Right lobe of liver (tissue), 6 donors: ENCODE results near the gene SLC6A7. TPM values are rescaled to one million over a fixed set of nuclear protein-coding genes. Genes with fewer than 3 reads are reported as not detected.

Source experiments
- ATAC-seq, 4 donors: fragments of 200-7000 bp; cut with Tn5 transposase; one replicate each; pipeline ENCODE4 v1.9.1; 2020; ENCODE audit warnings: mild to moderate bottlenecking in 4 of 4, moderate library complexity in 4 of 4
- DNase-seq, 3 donors: peaks; one replicate each; pipeline ENCODE4 v3.0.0-alpha.2; 2020
- H3K27ac ChIP-seq, 3 donors: fragments of 200-600 bp; one replicate each; pipeline ENCODE4 v1.8.0; 2022
- H3K27me3 ChIP-seq, 2 donors: fragments of 200-600 bp; one replicate each; pipeline ENCODE4 v1.8.0; 2022
- H3K36me3 ChIP-seq, 4 donors: fragments of 200-600 bp; sonication (generic) in 1 of 4; one replicate each; pipeline versions ENCODE4 v1.5.1 to v1.8.0; 2017 to 2022; ENCODE audit warnings: control low read depth in 1 of 4
- H3K4me1 ChIP-seq, 4 donors: fragments of 200-600 bp; sonication (generic) in 1 of 4; one replicate each; pipeline versions ENCODE4 v1.5.1 to v1.8.0; 2017 to 2022; ENCODE audit warnings: control low read depth in 1 of 4
- H3K4me3 ChIP-seq, 3 donors: fragments of 200-600 bp; one replicate each; pipeline ENCODE4 v1.8.0; 2022
- H3K9me3 ChIP-seq, 4 donors: fragments of 200-600 bp; sonication (generic) in 1 of 4; one replicate each; pipeline versions ENCODE4 v1.5.1 to v1.8.0; 2017 to 2022; ENCODE audit warnings: control low read depth in 1 of 4
- CTCF ChIP-seq, 4 donors: fragments of 200-600 bp in 3 of 4; fragments of 450-650 bp in 1 of 4; IDR thresholded peaks; one replicate each; pipeline versions ENCODE4 v1.5.1 to v1.8.0; 2016 to 2022; ENCODE audit warnings: antibody characterized with exemption in 4 of 4, mild to moderate bottlenecking in 2 of 4
- POLR2A ChIP-seq: fragments of 450-650 bp; IDR thresholded peaks from one replicate; pipeline ENCODE4 v1.6.1; 2017; ENCODE audit warnings: antibody characterized with exemption, mild to moderate bottlenecking
- WGBS: methylation state at CpG from one replicate; pipeline ENCODE4 v1.1.6; 2018; ENCODE audit warnings: low coverage, low lambda C conversion rate; ENCODE audit not compliant: insufficient coverage; ENCODE audit errors: missing lambda C conversion rate; 5-methylcytosine and 5-hydroxymethylcytosine counted together
- intact Hi-C, 2 donors: fragments of 100-400 bp; cut with DNase I; formaldehyde crosslinking; loops; one replicate each; pipeline versions ENCODE4 v1.11.2 to v1.14.1; 2022
- total RNA-seq, 6 experiments: library from RNA; depleted of rRNA in 2 of 6; stranded (reverse); fragments of >200 nt in 2 of 6; fragmentation: NEBNext Ultra II Directional in 3 of 6; extraction: Animal tissue kit (Norgen Biotek cat#: 25700) in 3 of 6; gene quantifications; one replicate each; pipeline versions ENCODE4 v1.1.0 to v1.2.4, GENCODE V29; 2016 to 2023
- donor health status: DM: no; HTN: yes; CAD: no.
- donor health status: DM: no; HTN: no; CAD: no.
- donor health status: DM: no; HTN: no; CAD: no.
- donor health status: DM: no; HTN: yes; CAD: no.
- donor health status: DM: no; HTN: yes; CAD: no.

The SLC6A7 gene
- total RNA-seq, 6 experiments from 2014 or later: not detected

- DNase-seq: no peak
- no peaks in the 10 kb centered on the region for H3K27me3 ChIP-seq
- intact Hi-C loops: no loop called here
- H3K27ac ChIP-seq: no peak overlapping the region
- no peak for TF ChIP-seq POLR2A
- TF ChIP-seq CTCF (IDR thresholded peaks at IDR 0.05): no peak
- H3K9me3 ChIP-seq: no peaks in the 10 kb centered on the region
- no peaks in the 10 kb centered on the region for H3K4me1 ChIP-seq
- H3K36me3 ChIP-seq: no peaks in the 10 kb centered on the region
- H3K4me3 ChIP-seq: no peak overlapping the region
- no peak for ATAC-seq
Measured at GRCh38 chr5:150149618-150150017, 40.2 kb upstream of the SLC6A7 start.

GRCh38 chr5:150152636-150153462 lies 37.0 kb upstream of the SLC6A7 start:
- Histone ChIP-seq H3K9me3 (no peaks in the 10 kb centered on the region), H3K27me3 (no peaks in the 10 kb centered on the region), H3K4me1 (no peaks in the 10 kb centered on the region), H3K36me3 (no peaks in the 10 kb centered on the region), H3K4me3 (no peak overlapping the region), H3K27ac (no peak overlapping the region)
- no peak for ATAC-seq
- no peak for TF ChIP-seq CTCF (IDR thresholded peaks at IDR 0.05)
- TF ChIP-seq POLR2A: no peak
- WGBS: 70% methylated on average over 2 of the region's 12 CpGs
- intact Hi-C loops: no loop called here
- DNase-seq: no peak

- TF ChIP-seq POLR2A (no peak), CTCF (IDR thresholded peaks at IDR 0.05) (no peak)
- intact Hi-C loops: no loop called here
- ATAC-seq (no peak), DNase-seq (no peak)
- peak overlapping the region in 1 of 3 donors; percentile 25 for H3K27ac ChIP-seq
- H3K9me3 ChIP-seq: no peaks in the 10 kb centered on the region
- no peak overlapping the region for H3K4me3 ChIP-seq
- H3K36me3 ChIP-seq: no peaks in the 10 kb centered on the region
- no peaks in the 10 kb centered on the region for H3K27me3 ChIP-seq
- H3K4me1 ChIP-seq: no peaks in the 10 kb centered on the region
- 80% methylated on average over 1 of the region's 2 CpGs for WGBS
Measured at GRCh38 chr5:150153483-150153882, 36.4 kb upstream of the SLC6A7 start.

- DNase-seq (no peak), ATAC-seq (no peak)
- no peaks in the 10 kb centered on the region for H3K9me3 ChIP-seq
- no peaks in the 10 kb centered on the region for H3K36me3 ChIP-seq
- H3K4me1 ChIP-seq: no peaks in the 10 kb centered on the region
- TF ChIP-seq CTCF (IDR thresholded peaks at IDR 0.05): no peak
- no peak for TF ChIP-seq POLR2A
- peak overlapping the region; percentile 4 to 31 (median 29) for H3K27ac ChIP-seq
- H3K27me3 ChIP-seq: no peaks in the 10 kb centered on the region
- intact Hi-C loops: no loop called here
- 66% methylated on average over 5 of the region's 9 CpGs for WGBS
- H3K4me3 ChIP-seq: peak overlapping the region; percentile 0 to 24 (median 17)
Measured at GRCh38 chr5:150153957-150154617, 35.8 kb upstream of the SLC6A7 start.
